H1 (cell line): Measurements from ENCODE around the gene NPY1R. TPM values are rescaled to one million over a fixed set of nuclear protein-coding genes. Genes with fewer than 3 reads are reported as not detected.

ENCODE experiments used
- ASH2L ChIP-seq: fragments of 200-600, 300-600 bp; sonication (generic); IDR thresholded peaks from one replicate; pipeline ENCODE4 v1.7.1; 2017; ENCODE audit warnings: low read length
- ATF2 ChIP-seq: IDR thresholded peaks from 2 replicates; pipeline ENCODE4 v1.6.1; 2012; ENCODE audit warnings: low read length, inconsistent platforms
- CBX5 ChIP-seq: fragments of 300-800, 300-1000 bp; sonication (generic); IDR thresholded peaks from 2 replicates; pipeline ENCODE4 v1.7.1; 2016; ENCODE audit warnings: antibody characterized with exemption, low read length, low read depth
- CHD1 ChIP-seq: IDR thresholded peaks from 2 replicates; pipeline ENCODE4 v1.6.1; 2012; ENCODE audit warnings: low read depth, low read length, improper control_type of control experiment
- CTCF ChIP-seq, 3 experiments: IDR thresholded peaks; 1 replicate in 2 of 3; 2 replicates in 1 of 3; pipeline versions ENCODE4 v1.5.1 to v1.6.1; 2011; ENCODE audit warnings: low read length in 3 of 3, mild to moderate bottlenecking in 3 of 3, inconsistent platforms in 2 of 3, low read depth in 1 of 3, moderate library complexity in 1 of 3; ENCODE audit not compliant: insufficient read depth in 1 of 3; ENCODE audit errors: control extremely low read depth in 1 of 3
- EP300 ChIP-seq, 2 experiments: IDR thresholded peaks; 1 replicate in 1 of 2; 2 replicates in 1 of 2; pipeline ENCODE4 v1.6.1; 2011 to 2012; ENCODE audit warnings: low read depth in 2 of 2, low read length in 2 of 2, mild to moderate bottlenecking in 2 of 2, borderline replicate concordance in 1 of 2, inconsistent platforms in 1 of 2, moderate library complexity in 1 of 2
- GTF2F1 ChIP-seq: IDR thresholded peaks from 2 replicates; pipeline ENCODE4 v1.6.1; 2012; ENCODE audit warnings: low read depth, low read length, improper control_type of control experiment, borderline replicate concordance
- MAFK ChIP-seq: IDR thresholded peaks from 2 replicates; pipeline ENCODE4 v1.6.1; 2012; ENCODE audit warnings: low read depth, mild to moderate bottlenecking, improper control_type of control experiment, low read length
- MAX ChIP-seq: IDR thresholded peaks from 2 replicates; pipeline ENCODE4 v1.6.1; 2012; ENCODE audit warnings: inconsistent platforms
- NANOG ChIP-seq: IDR thresholded peaks from 2 replicates; pipeline ENCODE4 v1.6.1; 2011; ENCODE audit warnings: low read length, low read depth, mild to moderate bottlenecking, inconsistent platforms; ENCODE audit not compliant: insufficient read depth, poor library complexity, severe bottlenecking
- NRF1 ChIP-seq: IDR thresholded peaks from 2 replicates; pipeline ENCODE4 v1.6.1; 2011; ENCODE audit warnings: mild to moderate bottlenecking, low read depth, low read length, improper control_type of control experiment
- RAD21 ChIP-seq, 2 experiments: IDR thresholded peaks in 1 of 2; conservative IDR thresholded peaks in 1 of 2; 2 replicates each; pipeline ENCODE4 v1.6.1; 2011; ENCODE audit warnings: low read depth in 2 of 2, low read length in 2 of 2, improper control_type of control experiment in 1 of 2, inconsistent platforms in 1 of 2, mild to moderate bottlenecking in 1 of 2, moderate library complexity in 1 of 2
- RFX5 ChIP-seq: IDR thresholded peaks from 2 replicates; pipeline ENCODE4 v1.6.1; 2011; ENCODE audit warnings: low read depth, low read length, improper control_type of control experiment, borderline replicate concordance
- RXRA ChIP-seq: IDR thresholded peaks from 2 replicates; pipeline ENCODE4 v1.6.1; 2011; ENCODE audit warnings: low read depth, mild to moderate bottlenecking, low read length, moderate library complexity; ENCODE audit not compliant: insufficient read depth
- SAP30 ChIP-seq: fragments of 300-600 bp; sonication (generic); IDR thresholded peaks from 2 replicates; pipeline ENCODE4 v1.7.1; 2012; ENCODE audit warnings: low read length, moderate library complexity, mild to moderate bottlenecking, inconsistent platforms; ENCODE audit not compliant: insufficient read depth, insufficient replicate concordance
- SIX5 ChIP-seq: IDR thresholded peaks from 2 replicates; pipeline ENCODE4 v1.6.1; 2011; ENCODE audit warnings: mild to moderate bottlenecking, low read depth, low read length
- SUZ12 ChIP-seq: fragments of 200-600 bp; sonication (generic); IDR thresholded peaks from 2 replicates; pipeline ENCODE4 v1.6.1; 2012; ENCODE audit warnings: mild to moderate bottlenecking, inconsistent platforms, low read length, moderate library complexity, mixed read lengths
- TCF12 ChIP-seq: IDR thresholded peaks from 2 replicates; pipeline ENCODE4 v1.6.1; 2011; ENCODE audit warnings: low read depth, mild to moderate bottlenecking, low read length
- polyA plus RNA-seq, 7 experiments: library from polyadenylated mRNA; depleted of rRNA in 3 of 7; stranded (reverse) in 5 of 7; unstranded in 2 of 7; fragments of >200 nt in 5 of 7; fragments of 200-250 nt in 2 of 7; gene quantifications; 1 replicate in 5 of 7; 2 replicates in 1 of 7; 4 replicates in 1 of 7; pipeline versions ENCODE4 v1.2.1 to v1.2.3, GENCODE V29; 2011 to 2013; ENCODE audit warnings: missing spikeins in 2 of 7, mixed read lengths in 2 of 7
- total RNA-seq: library from RNA; stranded (reverse); fragmentation: NEBNext Ultra II Directional; extraction: Animal tissue kit (Norgen Biotek cat#: 25700); gene quantifications from 2 replicates; pipeline ENCODE4 v1.2.1, GENCODE V29; 2021

The NPY1R gene
- total and polyA plus RNA-seq, 2 of the 8 experiments (the other 6 are each of a cell fraction or from before 2014, with no cell fraction given), result 5.9 to 6.3 TPM

GRCh38 chr4:163331629-163332376 lies 593 bp downstream of the NPY1R start (continued):
- TF ChIP-seq SAP30 (no peak), SUZ12 (peak; percentile 72), CTCF (IDR thresholded peaks at IDR 0.05; ENCODE audit: control extremely low read depth in 1 of 3, insufficient read depth in 1 of 3, low read depth in 1 of 3, low read length in 3 of 3) (peak in 2 of 3 experiments; percentile 12 to 13; a peak in 3 of 4 replicates), CBX5 (no peak), CHD1 (no peak), GTF2F1 (no peak), RXRA (no peak), SIX5 (no peak), NRF1 (no peak), MAX (peak; percentile 79), MAFK (no peak), NANOG (no peak), EP300 (IDR thresholded peaks at IDR 0.05; ENCODE audit: borderline replicate concordance in 1 of 2, low read depth in 2 of 2, low read length in 2 of 2) (no peak), RFX5 (no peak), TCF12 (no peak), RAD21 (IDR thresholded peaks at IDR 0.05 in 1 of 2, conservative IDR thresholded peaks at IDR 0.05 in 1 of 2; ENCODE audit: low read depth in 2 of 2, low read length in 2 of 2) (peak; percentile 28 to 31; a peak in 3 of 4 replicates), ASH2L (peak; percentile 44), ATF2 (no peak)
